ENCODE data around the gene SPINK4.

- no peak for TF ChIP-seq CTCF (IDR thresholded peaks at IDR 0.05)
- peak; percentile 96 for TF ChIP-seq POLR2AphosphoS5 (IDR thresholded peaks at IDR 0.05)
Observed at GRCh38 chr9:33233626-33234342, 6.2 kb upstream of the SPINK4 start.
